Small intestine (tissue), 7 donors: Measurements from ENCODE around the gene KANK4. TPM values are rescaled to one million over a fixed set of nuclear protein-coding genes. Genes with fewer than 3 reads are reported as not detected.

Source experiments
- DNase-seq, 2 donors: peaks; one replicate each; pipeline versions ENCODE4 v3.0.0 to v3.0.0-alpha.2; 2013
- FAIRE-seq: peaks from 2 replicates; lab custom pipeline; 2012; peaks lifted over from hg19 to GRCh38; lab: Jason Lieb, UNC
- H3K27ac ChIP-seq, 3 donors: one replicate each; pipeline ENCODE4 v1.5.1; 2013; ENCODE audit warnings: low read length in 2 of 3, mild to moderate bottlenecking in 2 of 3, control low read depth in 1 of 3, inconsistent platforms in 1 of 3, low read depth in 1 of 3, moderate library complexity in 1 of 3
- H3K27me3 ChIP-seq, 3 donors: one replicate each; pipeline ENCODE4 v1.6.1; 2013; ENCODE audit warnings: low read length in 3 of 3, inconsistent platforms in 1 of 3; ENCODE audit not compliant: control insufficient read depth in 3 of 3, insufficient read depth in 3 of 3
- H3K36me3 ChIP-seq, 3 donors: one replicate each; pipeline ENCODE4 v1.6.1; 2013; ENCODE audit warnings: low read length in 3 of 3, inconsistent platforms in 1 of 3, low read depth in 1 of 3, mild to moderate bottlenecking in 1 of 3, moderate library complexity in 1 of 3; ENCODE audit not compliant: control insufficient read depth in 3 of 3, insufficient read depth in 2 of 3
- H3K4me1 ChIP-seq, 3 donors: one replicate each; pipeline ENCODE4 v1.6.1; 2013; ENCODE audit warnings: low read length in 2 of 3, inconsistent platforms in 1 of 3, low read depth in 1 of 3, mild to moderate bottlenecking in 1 of 3, moderate library complexity in 1 of 3; ENCODE audit not compliant: control insufficient read depth in 3 of 3, insufficient read depth in 2 of 3
- H3K4me3 ChIP-seq, 3 donors: one replicate each; pipeline ENCODE4 v1.5.1; 2013; ENCODE audit warnings: low read length in 3 of 3, control low read depth in 1 of 3, inconsistent platforms in 1 of 3, low read depth in 1 of 3, mild to moderate bottlenecking in 1 of 3, moderate library complexity in 1 of 3
- H3K9me3 ChIP-seq, 2 donors: one replicate each; pipeline ENCODE4 v1.6.1; 2013; ENCODE audit warnings: low read depth in 1 of 2, low read length in 1 of 2; ENCODE audit not compliant: control insufficient read depth in 2 of 2, insufficient read depth in 1 of 2
- WGBS, 3 donors: extraction: QIAGEN DNeasy Blood & Tissue Kit; methylation state at CpG; one replicate each; pipeline ENCODE4 v1.1.7; 2013; 5-methylcytosine and 5-hydroxymethylcytosine counted together
- polyA plus RNA-seq, 4 donors: library from polyadenylated mRNA; stranded (reverse) in 3 of 4; unstranded in 1 of 4; fragments of 200-250 nt in 3 of 4; fragments of 120-200 nt in 1 of 4; gene quantifications; one replicate each; pipeline versions ENCODE4 v1.2.1 to v1.2.3, GENCODE V29; 2013
- donor health status: healthy with polysubstance abuse.
- donor health status: control.
- donor health status: control.
- donor health status: Bipolar disorder and iron deficiency.
- donor health status: healthy.

KANK4 gene
- polyA plus RNA-seq, 4 donors: 0.43 to 1.4 TPM; not detected in 2

GRCh38 chr1:62334434-62334985 lies 15.3 kb upstream of the KANK4 start:
- WGBS, 3 donors: 92 to 96% (median 93%) methylated on average over 4 of the region's 4 CpGs
- no peak for FAIRE-seq
- DNase-seq: no peak
- Histone ChIP-seq H3K4me3 (no peak overlapping the region), H3K27me3 (no peaks in the 10 kb centered on the region), H3K27ac (no peak overlapping the region), H3K9me3 (no peaks in the 10 kb centered on the region), H3K36me3 (no peaks in the 10 kb centered on the region), H3K4me1 (no peaks in the 10 kb centered on the region)

GRCh38 chr1:62333441-62333840 lies 14.2 kb upstream of the KANK4 start:
- H3K27ac ChIP-seq: no peak overlapping the region
- DNase-seq (no peak), FAIRE-seq (no peak)
- H3K27me3 ChIP-seq: no peaks in the 10 kb centered on the region
- WGBS, 3 donors: 65 to 77% (median 72%) methylated on average over 7 of the region's 7 CpGs
- no peak overlapping the region for H3K4me3 ChIP-seq
- H3K9me3 ChIP-seq: no peaks in the 10 kb centered on the region
- H3K4me1 ChIP-seq: no peaks in the 10 kb centered on the region
- H3K36me3 ChIP-seq: no peaks in the 10 kb centered on the region

GRCh38 chr1:62327360-62328055 lies 8.3 kb upstream of the KANK4 start:
- FAIRE-seq: no peak
- H3K4me1 ChIP-seq: no peaks in the 10 kb centered on the region
- no peak for DNase-seq
- WGBS, 3 donors: 60 to 69% (median 67%) methylated on average over 17 to 22 of the region's 22 CpGs
- no peak overlapping the region for H3K4me3 ChIP-seq
- H3K9me3 ChIP-seq: no peaks in the 10 kb centered on the region
- no peak overlapping the region for H3K27ac ChIP-seq
- H3K36me3 ChIP-seq: no peaks in the 10 kb centered on the region
- no peaks in the 10 kb centered on the region for H3K27me3 ChIP-seq

GRCh38 chr1:62325681-62326080 lies 6.4 kb upstream of the KANK4 start:
- H3K27me3 ChIP-seq: no peaks in the 10 kb centered on the region
- no peak overlapping the region for H3K27ac ChIP-seq
- 69 to 78% (median 71%) methylated on average over 2 of the region's 2 CpGs for WGBS, 3 donors
- no peaks in the 10 kb centered on the region for H3K36me3 ChIP-seq
- no peaks in the 10 kb centered on the region for H3K4me1 ChIP-seq
- no peak overlapping the region for H3K4me3 ChIP-seq
- FAIRE-seq (no peak), DNase-seq (no peak)
- no peaks in the 10 kb centered on the region for H3K9me3 ChIP-seq

- Histone ChIP-seq H3K36me3 (no peaks in the 10 kb centered on the region), H3K9me3 (no peaks in the 10 kb centered on the region), H3K4me3 (no peak overlapping the region), H3K4me1 (no peaks in the 10 kb centered on the region), H3K27ac (no peak overlapping the region), H3K27me3 (no peaks in the 10 kb centered on the region)
- DNase-seq (no peak), FAIRE-seq (no peak)
- WGBS, 3 donors: 81 to 89% (median 86%) methylated on average over 5 of the region's 5 CpGs
Observed at GRCh38 chr1:62325081-62325480, 5.8 kb upstream of the KANK4 start.

GRCh38 chr1:62321446-62321845 lies 2.2 kb upstream of the KANK4 start:
- DNase-seq: no peak
- H3K4me1 ChIP-seq: peaks cover 0 to 9% (median 0%) of the 10 kb centered on the region in 3 donors
- no peaks in the 10 kb centered on the region for H3K36me3 ChIP-seq
- H3K9me3 ChIP-seq: no peaks in the 10 kb centered on the region
- 59 to 81% (median 76%) methylated on average over 3 of the region's 3 CpGs for WGBS, 3 donors
- no peak for FAIRE-seq
- no peak overlapping the region for H3K27ac ChIP-seq
- peaks cover 4 to 10% (median 9%) of the 10 kb centered on the region in 3 donors for H3K27me3 ChIP-seq
- no peak overlapping the region for H3K4me3 ChIP-seq

GRCh38 chr1:62318320-62318755 lies 896 bp downstream of the KANK4 start:
- Histone ChIP-seq H3K27ac (no peak overlapping the region), H3K9me3 (no peaks in the 10 kb centered on the region), H3K4me3 (peak overlapping the region in 2 of 3 donors; percentile 43 to 66), H3K27me3 (peaks cover 4 to 10% (median 9%) of the 10 kb centered on the region in 3 donors), H3K4me1 (peaks cover 0 to 9% (median 0%) of the 10 kb centered on the region in 3 donors), H3K36me3 (no peaks in the 10 kb centered on the region)
- FAIRE-seq: no peak
- DNase-seq: no peak
- 3 to 22% (median 15%) methylated on average over 26 to 27 of the region's 27 CpGs for WGBS, 3 donors

- 91 to 94% (median 94%) methylated on average over 9 of the region's 9 CpGs for WGBS, 3 donors
- FAIRE-seq: no peak
- peaks cover 0 to 4% of the 10 kb centered on the region in 2 donors for H3K9me3 ChIP-seq
Observed at GRCh38 chr1:62317021-62317768, 2.0 kb downstream of the KANK4 start.

More at GRCh38 chr1:62317021-62317768, 2.0 kb downstream of the KANK4 start:
- no peak for DNase-seq
- Histone ChIP-seq H3K27me3 (peaks cover 4 to 10% (median 9%) of the 10 kb centered on the region in 3 donors), H3K36me3 (no peaks in the 10 kb centered on the region), H3K27ac (no peak overlapping the region), H3K4me1 (peaks cover 0 to 9% (median 0%) of the 10 kb centered on the region in 3 donors), H3K4me3 (no peak overlapping the region)
